ENCODE results near the gene UXS1. TPM values are rescaled to one million over a fixed set of nuclear protein-coding genes. Genes with fewer than 3 reads are reported as not detected.

UXS1 gene
- total and polyA plus RNA-seq, 2 of the 8 experiments (the other 6 are each of a cell fraction or from before 2014, with no cell fraction given), result 44.5 to 63.4 TPM

GRCh38 chr2:106184394-106184793 is 9.7 kb downstream of the UXS1 start (continued):
- no peak for TF ChIP-seq KDM1A (IDR thresholded peaks at IDR 0.05; ENCODE audit: borderline replicate concordance, low read length)
- TF ChIP-seq POLR2A (IDR thresholded peaks at IDR 0.05; ENCODE audit: control extremely low read depth in 1 of 2, low read depth in 2 of 2, low read length in 2 of 2), result no peak
- no peak for TF ChIP-seq ATF3 (IDR thresholded peaks at IDR 0.05; ENCODE audit: insufficient read depth, low read depth, low read length)
- no peak for TF ChIP-seq RAD21 (IDR thresholded peaks at IDR 0.05 in 1 of 2, conservative IDR thresholded peaks at IDR 0.05 in 1 of 2; ENCODE audit: low read depth in 2 of 2, low read length in 2 of 2)
- no peak for TF ChIP-seq SAP30 (IDR thresholded peaks at IDR 0.05; ENCODE audit: insufficient read depth, insufficient replicate concordance, low read length)

Measured in H1 (cell line).